ENCODE data around the gene CHST8. TPM values are rescaled to one million over a fixed set of nuclear protein-coding genes. Genes with fewer than 3 reads are reported as not detected.

Gene CHST8
- total and polyA plus RNA-seq, 2 of the 13 experiments (the other 11 are each of a cell fraction or from before 2014, with no cell fraction given), result not detected

DNA sequence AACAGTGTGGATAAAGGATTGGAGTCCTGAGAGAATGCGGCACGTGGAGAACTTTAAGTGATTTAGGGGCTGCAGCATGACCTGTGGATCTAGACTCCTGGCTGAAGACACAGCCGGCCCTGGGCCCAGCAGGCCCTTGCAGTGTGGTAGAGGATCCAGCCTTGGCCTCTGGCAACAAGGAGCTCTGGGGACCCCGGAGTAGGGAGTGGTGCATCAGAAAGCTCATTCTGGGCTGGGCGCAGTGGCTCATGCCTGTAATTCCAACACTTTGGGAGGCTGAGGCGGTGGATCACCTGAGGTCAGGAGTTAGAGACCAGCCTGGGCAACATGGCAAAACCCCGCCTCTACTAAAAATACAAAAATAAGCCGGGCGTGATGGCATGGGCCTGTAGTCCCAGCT lies 76.0 kb downstream of the CHST8 start:
- WGBS (ENCODE audit: low lambda C conversion rate), result 11% methylated on average over 8 of the region's 9 CpGs
- in situ Hi-C loops (cut with HindIII; ENCODE audit: extremely low pct_ligation_motif_present, low pct_unique_long_range_greater_than_20kb), result no loop called here
- Histone ChIP-seq H3K27ac (ENCODE audit: extremely low read length, insufficient read depth, low read length) (no peak overlapping the region), H3K4me1 (ENCODE audit: insufficient read depth, low read length) (no peaks in the 10 kb centered on the region), H3K36me3 (replicated peaks in 1 of 2; ENCODE audit: control insufficient read depth in 1 of 2, insufficient read depth in 2 of 2, low read length in 2 of 2) (no peaks in the 10 kb centered on the region), H3K27me3 (ENCODE audit: control insufficient read depth in 1 of 2, insufficient read depth in 2 of 2, low read length in 2 of 2) (peaks cover 0 to 32% of the 10 kb centered on the region in 2 experiments; a peak in 4 of 5 replicates), H3K4me3 (replicated peaks in 1 of 3; ENCODE audit: insufficient read depth in 1 of 3, low read depth in 2 of 3, low read length in 3 of 3) (no peak overlapping the region), H4K20me1 (ENCODE audit: insufficient read depth, low read length) (no peaks in the 10 kb centered on the region), H3K4me2 (ENCODE audit: low read depth, low read length) (no peak overlapping the region), H3K9ac (ENCODE audit: insufficient read depth, low read depth, low read length) (no peak overlapping the region), H2AFZ (ENCODE audit: low read length) (no peak overlapping the region), H3K79me2 (ENCODE audit: insufficient read depth, low read length) (no peaks in the 10 kb centered on the region), H3K9me3 (ENCODE audit: low read length) (no peaks in the 10 kb centered on the region)
- no TSS peak for BruUV-seq (replicated peaks)
- TF ChIP-seq ZNF225 (CRISPR knock-in tag; IDR thresholded peaks at IDR 0.05) (no peak), ZNF782 (CRISPR knock-in tag; IDR thresholded peaks at IDR 0.05; ENCODE audit: borderline replicate concordance) (no peak), STAT5B (CRISPR knock-in tag; IDR thresholded peaks at IDR 0.05) (no peak), ZNF367 (CRISPR knock-in tag; IDR thresholded peaks at IDR 0.05; ENCODE audit: borderline replicate concordance) (no peak), SMAD1 (CRISPR knock-in tag; IDR thresholded peaks at IDR 0.05; ENCODE audit: borderline replicate concordance, low read depth) (no peak), ATAD3A (CRISPR knock-in tag; IDR thresholded peaks at IDR 0.05) (no peak), SMARCC2 (IDR thresholded peaks at IDR 0.05) (no peak), ZNF747 (CRISPR knock-in tag; IDR thresholded peaks at IDR 0.05; ENCODE audit: borderline replicate concordance) (no peak), SRF (IDR thresholded peaks at IDR 0.05; ENCODE audit: low read depth, low read length) (no peak), JDP2 (CRISPR knock-in tag; IDR thresholded peaks at IDR 0.05; ENCODE audit: borderline replicate concordance) (no peak), ZNF503 (CRISPR knock-in tag; IDR thresholded peaks at IDR 0.05) (no peak)
- TF ChIP-seq, protein P1, sequence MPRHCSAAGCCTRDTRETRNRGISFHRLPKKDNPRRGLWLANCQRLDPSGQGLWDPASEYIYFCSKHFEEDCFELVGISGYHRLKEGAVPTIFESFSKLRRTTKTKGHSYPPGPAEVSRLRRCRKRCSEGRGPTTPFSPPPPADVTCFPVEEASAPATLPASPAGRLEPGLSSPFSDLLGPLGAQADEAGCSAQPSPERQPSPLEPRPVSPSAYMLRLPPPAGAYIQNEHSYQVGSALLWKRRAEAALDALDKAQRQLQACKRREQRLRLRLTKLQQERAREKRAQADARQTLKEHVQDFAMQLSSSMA (CRISPR knock-in tag; IDR thresholded peaks at IDR 0.05), result no peak
- ATAC-seq, result no peak
- ChIA-PET CTCF (ENCODE audit: low intra/inter-chr PET ratio, low total read pairs) (no interaction called here), POLR2A (no interaction called here)
- DNase-seq (ENCODE audit: low spot score), result no peak
- intact Hi-C loops (cut with micrococcal nuclease; ENCODE audit: unreplicated experiment), result no loop called here
- FAIRE-seq, result no peak

Data from HepG2 (cell line).